GM19043 (cell line): ENCODE measurements around the gene CYB5D1.
A peak's percentile ranks its signal among the peaks of the same experiment; 100 is the strongest.

ENCODE experiments used
- ATAC-seq: cut with Tn5 transposase; IDR thresholded peaks from one replicate; pipeline ENCODE4 v1.9.1; 2021; ENCODE audit warnings: low read depth; ENCODE audit not compliant: unreplicated experiment

CYB5D1 gene

GRCh38 chr17:7833011-7833794, 24.6 kb upstream of the CYB5D1 start:
- no peak for ATAC-seq

GRCh38 chr17:7833795-7834541, 23.8 kb upstream of the CYB5D1 start, which contains the start of gene KDM6B:
Gene KDM6B (plus strand): TSS chr17:7834217. CDS start chr17:7845555, 11,338 bp downstream.
- peak; percentile 44 for ATAC-seq

- ATAC-seq, result no peak
Measured at GRCh38 chr17:7834542-7834956, 23.3 kb upstream of the CYB5D1 start.

- no peak for ATAC-seq
Measured at GRCh38 chr17:7834957-7835813, 22.6 kb upstream of the CYB5D1 start.

- no peak for ATAC-seq
Measured at GRCh38 chr17:7835814-7836595, 21.8 kb upstream of the CYB5D1 start.

GRCh38 chr17:7836596-7837407, 21.0 kb upstream of the CYB5D1 start:
- no peak for ATAC-seq

- ATAC-seq, result no peak
Measured at GRCh38 chr17:7837408-7838088, 20.3 kb upstream of the CYB5D1 start.

GRCh38 chr17:7838090-7839075, 19.4 kb upstream of the CYB5D1 start:
- ATAC-seq, result no peak

GRCh38 chr17:7839190-7839875, 18.5 kb upstream of the CYB5D1 start:
- no peak for ATAC-seq

- no peak for ATAC-seq
Measured at GRCh38 chr17:7839876-7840261, 17.9 kb upstream of the CYB5D1 start.

GRCh38 chr17:7840441-7840840, 17.4 kb upstream of the CYB5D1 start:
- ATAC-seq, result no peak

- ATAC-seq, result no peak
Measured at GRCh38 chr17:7840875-7841274, 16.9 kb upstream of the CYB5D1 start.

GRCh38 chr17:7841396-7841914, 16.3 kb upstream of the CYB5D1 start:
- no peak for ATAC-seq

GRCh38 chr17:7841915-7842379, 15.9 kb upstream of the CYB5D1 start:
- no peak for ATAC-seq

GRCh38 chr17:7842380-7843256, 15.2 kb upstream of the CYB5D1 start:
- ATAC-seq, result no peak

- ATAC-seq, result no peak
Measured at GRCh38 chr17:7843257-7843535, 14.6 kb upstream of the CYB5D1 start.
